CD4-positive, alpha-beta T cell (primary cell): Measurements from ENCODE around the gene BEGAIN. TPM values are rescaled to one million over a fixed set of nuclear protein-coding genes. Genes with fewer than 3 reads are reported as not detected.
"Not testable (repeated sequence)": the region's sequence is repeated elsewhere in the genome, so short reads cannot be mapped to it uniquely, and the experiment has no call there.

ENCODE experiments used
- ATAC-seq: fragments of 200-7000 bp; cut with Tn5 transposase; one replicate; pipeline ENCODE4 v1.10.0; 2022; ENCODE audit warnings: mild to moderate bottlenecking; ENCODE audit not compliant: poor library complexity
- CTCF ChIA-PET: fragments of 350-600 bp; sonication (Branson Sonifier 250); formaldehyde crosslinking; loops from one replicate; lab custom pipeline; 2021; ENCODE audit warnings: antibody characterized with exemption, inconsistent platforms; lab: Charles Lee
- POLR2A ChIA-PET: fragments of 350-600 bp; sonication (Branson Sonifier 250); formaldehyde crosslinking; loops from one replicate; lab custom pipeline; 2021; ENCODE audit warnings: antibody characterized with exemption, inconsistent platforms; lab: Charles Lee
- DNase-seq, 14 experiments: peaks; one replicate each; pipeline ENCODE4 v3.0.0-alpha.2; 2013 to 2020; ENCODE audit warnings: mixed read lengths in 2 of 14
- H3K27ac ChIP-seq, 2 donors: one replicate each; pipeline versions ENCODE4 v1.5.1 to v1.7.0; 2013; ENCODE audit warnings: low read length in 2 of 2, low read depth in 1 of 2, mild to moderate bottlenecking in 1 of 2
- H3K27me3 ChIP-seq, 2 experiments: 1 replicate in 1 of 2; 2 replicates in 1 of 2; pipeline versions ENCODE4 v1.6.1 to v1.7.0; 2013; ENCODE audit warnings: low read length in 2 of 2, control low read depth in 1 of 2, mild to moderate bottlenecking in 1 of 2, moderate library complexity in 1 of 2; ENCODE audit not compliant: insufficient read depth in 2 of 2, control insufficient read depth in 1 of 2
- H3K36me3 ChIP-seq: one replicate; pipeline ENCODE4 v1.6.1; 2013; ENCODE audit warnings: low read length, control low read depth; ENCODE audit not compliant: insufficient read depth
- H3K4me1 ChIP-seq: one replicate; pipeline ENCODE4 v1.6.1; 2013; ENCODE audit warnings: low read length, control low read depth; ENCODE audit not compliant: insufficient read depth
- H3K4me3 ChIP-seq: one replicate; pipeline ENCODE4 v1.5.1; 2013; ENCODE audit warnings: mild to moderate bottlenecking, low read length, moderate library complexity
- H3K9me3 ChIP-seq, 2 experiments: 1 replicate in 1 of 2; 2 replicates in 1 of 2; pipeline versions ENCODE4 v1.6.1 to v1.7.0; 2013; ENCODE audit warnings: low read length in 2 of 2, mild to moderate bottlenecking in 2 of 2, control low read depth in 1 of 2, moderate library complexity in 1 of 2; ENCODE audit not compliant: control insufficient read depth in 1 of 2, insufficient read depth in 1 of 2
- H3K27ac Mint-ChIP-seq: one replicate; pipeline ENCODE4 v1.8.0; 2020; ENCODE audit warnings: mixed read lengths
- H3K27me3 Mint-ChIP-seq: one replicate; pipeline ENCODE4 v1.8.0; 2021; ENCODE audit warnings: mixed read lengths
- H3K36me3 Mint-ChIP-seq: one replicate; pipeline ENCODE4 v1.8.0; 2021; ENCODE audit warnings: low read depth, mixed read lengths
- H3K4me1 Mint-ChIP-seq: one replicate; pipeline ENCODE4 v1.8.0; 2021; ENCODE audit warnings: low read depth, mixed read lengths
- H3K4me3 Mint-ChIP-seq: one replicate; pipeline ENCODE4 v1.8.0; 2020; ENCODE audit warnings: mild to moderate bottlenecking, mixed read lengths
- H3K9me3 Mint-ChIP-seq: one replicate; pipeline ENCODE4 v1.8.0; 2020; ENCODE audit warnings: mixed read lengths
- intact Hi-C, 2 experiments: fragments of 100-400 bp; cut with DNase I in 1 of 2; cut with micrococcal nuclease in 1 of 2; formaldehyde crosslinking; loops; one replicate each; pipeline versions ENCODE4 v1.15.1 to v1.9.0; 2023 to 2025; cut with DNase I, micrococcal nuclease
- total RNA-seq, 174 experiments: library from RNA in 2 of 174; stranded (reverse) in 2 of 174; gene quantifications; one replicate each; pipeline ENCODE4 v1.2.3 and lab custom pipeline; 2021 to 2026
- TF ChIP-seq, protein P1 (sequence below): fragments of 200-600 bp; IDR thresholded peaks from one replicate; pipeline ENCODE4 v1.8.0; 2022; ENCODE audit warnings: antibody characterized with exemption, mild to moderate bottlenecking

Gene BEGAIN
- total RNA-seq, 2 experiments from 2014 or later, result 1.5 to 2.0 TPM

GRCh38 chr14:100523131-100523842 lies 63.9 kb downstream of the BEGAIN start:
- Mint-ChIP-seq H3K4me1 (no peaks in the 10 kb centered on the region), H3K36me3 (no peaks in the 10 kb centered on the region), H3K27me3 (no peaks in the 10 kb centered on the region), H3K4me3 (no peak overlapping the region), H3K9me3 (no peaks in the 10 kb centered on the region), H3K27ac (no peak overlapping the region)
- H3K9me3 ChIP-seq, result peaks cover 0 to 5% of the 10 kb centered on the region in 2 experiments
- DNase-seq (peak in 1 of 14 experiments; percentile 3), ATAC-seq (no peak)
- H3K27me3 ChIP-seq, result no peaks in the 10 kb centered on the region
- H3K27ac ChIP-seq, result no peak overlapping the region
- no peak overlapping the region for H3K4me3 ChIP-seq
- no peaks in the 10 kb centered on the region for H3K4me1 ChIP-seq
- intact Hi-C loops, result loop anchor here in 1 of 2 experiments (10.0 kb wide), 1 partner anchor 1102 kb away; no protein-coding TSS in a partner anchor
- POLR2A ChIA-PET, result no interaction called here
- TF ChIP-seq, protein P1, sequence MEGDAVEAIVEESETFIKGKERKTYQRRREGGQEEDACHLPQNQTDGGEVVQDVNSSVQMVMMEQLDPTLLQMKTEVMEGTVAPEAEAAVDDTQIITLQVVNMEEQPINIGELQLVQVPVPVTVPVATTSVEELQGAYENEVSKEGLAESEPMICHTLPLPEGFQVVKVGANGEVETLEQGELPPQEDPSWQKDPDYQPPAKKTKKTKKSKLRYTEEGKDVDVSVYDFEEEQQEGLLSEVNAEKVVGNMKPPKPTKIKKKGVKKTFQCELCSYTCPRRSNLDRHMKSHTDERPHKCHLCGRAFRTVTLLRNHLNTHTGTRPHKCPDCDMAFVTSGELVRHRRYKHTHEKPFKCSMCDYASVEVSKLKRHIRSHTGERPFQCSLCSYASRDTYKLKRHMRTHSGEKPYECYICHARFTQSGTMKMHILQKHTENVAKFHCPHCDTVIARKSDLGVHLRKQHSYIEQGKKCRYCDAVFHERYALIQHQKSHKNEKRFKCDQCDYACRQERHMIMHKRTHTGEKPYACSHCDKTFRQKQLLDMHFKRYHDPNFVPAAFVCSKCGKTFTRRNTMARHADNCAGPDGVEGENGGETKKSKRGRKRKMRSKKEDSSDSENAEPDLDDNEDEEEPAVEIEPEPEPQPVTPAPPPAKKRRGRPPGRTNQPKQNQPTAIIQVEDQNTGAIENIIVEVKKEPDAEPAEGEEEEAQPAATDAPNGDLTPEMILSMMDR, result no peak
- CTCF ChIA-PET, result no interaction called here
- peaks cover 8% of the 10 kb centered on the region for H3K36me3 ChIP-seq

GRCh38 chr14:100522616-100523099 lies 64.6 kb downstream of the BEGAIN start:
- Mint-ChIP-seq H3K4me1 (no peaks in the 10 kb centered on the region), H3K9me3 (no peaks in the 10 kb centered on the region), H3K27me3 (no peaks in the 10 kb centered on the region), H3K4me3 (no peak overlapping the region), H3K36me3 (no peaks in the 10 kb centered on the region), H3K27ac (no peak overlapping the region)
- no peak for ATAC-seq
- TF ChIP-seq, protein P1, result no peak
- ChIA-PET POLR2A (no interaction called here), CTCF (no interaction called here)
- Histone ChIP-seq H3K36me3 (peaks cover 8% of the 10 kb centered on the region), H3K9me3 (peaks cover 0 to 5% of the 10 kb centered on the region in 2 experiments), H3K27me3 (no peaks in the 10 kb centered on the region), H3K4me3 (no peak overlapping the region), H3K4me1 (no peaks in the 10 kb centered on the region), H3K27ac (no peak overlapping the region)
- DNase-seq, result peak in 1 of 14 experiments; percentile 4
- intact Hi-C loops, result loop anchor here in 1 of 2 experiments (10.0 kb wide), 1 partner anchor 1102 kb away; no protein-coding TSS in a partner anchor

- H3K4me3 Mint-ChIP-seq, H3K4me1 Mint-ChIP-seq, H3K27ac ChIP-seq, intact Hi-C loops, H3K27ac Mint-ChIP-seq, ATAC-seq, H3K27me3 ChIP-seq, H3K9me3 Mint-ChIP-seq, H3K36me3 ChIP-seq, H3K4me1 ChIP-seq, DNase-seq, H3K4me3 ChIP-seq, H3K27me3 Mint-ChIP-seq, POLR2A ChIA-PET, CTCF ChIA-PET: not testable (repeated sequence)
- H3K36me3 Mint-ChIP-seq, result peaks cover 33% of the 10 kb centered on the region
- H3K9me3 ChIP-seq, result peaks cover 4 to 11% of the 10 kb centered on the region in 2 experiments
Observed at GRCh38 chr14:100506053-100506452, 81.2 kb downstream of the BEGAIN start.
